Non-pigmented ciliary epithelial cell (primary cell): ENCODE measurements around the gene MYL7.

Source experiments
- DNase-seq: peaks from one replicate; pipeline ENCODE4 v3.0.0-alpha.2; 2010; ENCODE audit warnings: low read depth

MYL7 gene

DNA sequence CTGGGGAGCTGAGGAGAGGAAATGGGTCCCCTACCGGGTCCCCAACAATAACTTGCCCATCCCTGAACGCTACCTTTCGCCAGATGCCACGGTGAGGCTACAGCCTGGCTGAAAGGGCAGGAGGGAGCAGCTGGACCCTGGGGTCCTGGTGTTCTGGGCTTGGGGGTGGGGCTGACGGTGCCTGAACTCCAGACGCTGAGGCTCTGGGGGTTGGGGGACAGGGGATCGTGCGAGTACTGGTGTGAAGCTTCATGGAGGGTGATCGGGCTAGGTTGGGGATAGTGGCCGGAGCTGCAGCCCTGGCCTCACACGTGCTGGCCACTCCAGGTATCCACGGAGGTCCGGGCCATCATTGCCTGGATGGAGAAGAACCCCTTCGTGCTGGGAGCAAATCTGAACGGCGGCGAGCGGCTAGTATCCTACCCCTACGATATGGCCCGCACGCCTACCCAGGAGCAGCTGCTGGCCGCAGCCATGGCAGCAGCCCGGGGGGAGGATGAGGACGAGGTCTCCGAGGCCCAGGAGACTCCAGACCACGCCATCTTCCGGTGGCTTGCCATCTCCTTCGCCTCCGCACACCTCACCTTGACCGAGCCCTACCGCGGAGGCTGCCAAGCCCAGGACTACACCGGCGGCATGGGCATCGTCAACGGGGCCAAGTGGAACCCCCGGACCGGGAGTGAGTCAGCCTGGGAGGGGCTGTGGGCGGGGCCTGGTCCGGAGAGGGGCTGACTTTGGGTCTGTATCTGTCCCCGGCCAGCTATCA is 28.7 kb downstream of the MYL7 start:
- no peak for DNase-seq

DNA sequence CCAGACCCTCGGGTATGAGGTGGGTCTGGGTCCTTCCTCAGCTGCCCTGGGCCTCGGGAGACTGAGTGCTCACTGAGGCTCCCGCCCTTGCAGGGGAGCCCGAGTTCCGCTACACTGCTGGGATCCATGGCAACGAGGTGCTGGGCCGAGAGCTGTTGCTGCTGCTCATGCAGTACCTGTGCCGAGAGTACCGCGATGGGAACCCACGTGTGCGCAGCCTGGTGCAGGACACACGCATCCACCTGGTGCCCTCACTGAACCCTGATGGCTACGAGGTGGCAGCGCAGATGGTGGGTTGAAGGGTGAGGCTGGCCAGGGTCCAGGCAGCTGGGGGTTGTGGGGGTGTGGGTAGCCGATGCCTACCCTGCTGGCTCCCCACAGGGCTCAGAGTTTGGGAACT is 29.4 kb downstream of the MYL7 start:
- no peak for DNase-seq

DNA sequence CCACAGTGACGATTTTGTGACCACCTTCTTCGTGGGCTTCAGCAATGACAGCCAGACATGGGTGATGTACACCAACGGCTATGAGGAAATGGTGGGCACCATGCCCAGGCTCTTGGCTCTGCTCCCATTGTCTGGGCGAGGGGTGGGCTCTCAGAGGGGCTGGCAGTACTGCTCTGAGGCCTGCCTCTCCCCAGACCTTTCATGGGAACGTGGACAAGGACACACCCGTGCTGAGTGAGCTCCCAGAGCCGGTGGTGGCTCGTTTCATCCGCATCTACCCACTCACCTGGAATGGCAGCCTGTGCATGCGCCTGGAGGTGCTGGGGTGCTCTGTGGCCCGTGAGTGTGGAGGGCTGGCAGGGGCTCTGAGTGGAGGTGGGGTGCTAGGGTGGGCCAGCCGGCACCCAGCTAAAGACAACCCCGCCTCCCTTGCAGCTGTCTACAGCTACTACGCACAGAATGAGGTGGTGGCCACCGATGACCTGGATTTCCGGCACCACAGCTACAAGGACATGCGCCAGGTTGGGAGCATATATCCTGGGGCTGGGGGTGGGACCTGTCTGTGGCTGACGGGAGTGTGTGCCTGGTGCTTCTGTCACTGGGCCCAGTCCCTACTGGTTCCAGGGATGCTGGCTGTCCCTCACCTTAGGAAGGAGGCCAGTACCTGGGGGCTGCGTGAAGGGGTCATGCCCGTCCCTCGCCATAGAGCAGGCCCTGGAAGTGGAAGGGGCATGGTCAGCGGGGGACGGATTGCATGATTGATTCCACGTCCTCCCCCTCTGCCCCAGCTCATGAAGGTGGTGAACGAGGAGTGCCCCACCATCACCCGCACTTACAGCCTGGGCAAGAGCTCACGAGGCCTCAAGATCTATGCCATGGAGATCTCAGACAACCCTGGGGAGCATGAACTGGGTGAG is 30.2 kb downstream of the MYL7 start:
- DNase-seq = no peak

DNA sequence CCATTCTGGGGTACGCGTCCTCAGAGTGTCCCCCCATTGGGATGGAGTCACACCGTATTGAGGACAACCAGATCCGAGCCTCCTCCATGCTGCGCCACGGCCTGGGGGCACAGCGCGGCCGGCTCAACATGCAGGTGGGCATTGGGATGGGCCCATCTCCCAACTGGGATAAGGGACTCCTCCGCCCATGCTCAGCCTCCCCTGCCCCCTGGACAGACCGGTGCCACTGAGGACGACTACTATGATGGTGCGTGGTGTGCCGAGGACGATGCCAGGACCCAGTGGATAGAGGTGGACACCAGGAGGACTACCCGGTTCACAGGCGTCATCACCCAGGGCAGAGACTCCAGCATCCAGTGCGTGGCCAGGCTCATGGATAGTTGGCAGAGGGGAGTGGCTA is 31.1 kb downstream of the MYL7 start:
- no peak for DNase-seq

DNA sequence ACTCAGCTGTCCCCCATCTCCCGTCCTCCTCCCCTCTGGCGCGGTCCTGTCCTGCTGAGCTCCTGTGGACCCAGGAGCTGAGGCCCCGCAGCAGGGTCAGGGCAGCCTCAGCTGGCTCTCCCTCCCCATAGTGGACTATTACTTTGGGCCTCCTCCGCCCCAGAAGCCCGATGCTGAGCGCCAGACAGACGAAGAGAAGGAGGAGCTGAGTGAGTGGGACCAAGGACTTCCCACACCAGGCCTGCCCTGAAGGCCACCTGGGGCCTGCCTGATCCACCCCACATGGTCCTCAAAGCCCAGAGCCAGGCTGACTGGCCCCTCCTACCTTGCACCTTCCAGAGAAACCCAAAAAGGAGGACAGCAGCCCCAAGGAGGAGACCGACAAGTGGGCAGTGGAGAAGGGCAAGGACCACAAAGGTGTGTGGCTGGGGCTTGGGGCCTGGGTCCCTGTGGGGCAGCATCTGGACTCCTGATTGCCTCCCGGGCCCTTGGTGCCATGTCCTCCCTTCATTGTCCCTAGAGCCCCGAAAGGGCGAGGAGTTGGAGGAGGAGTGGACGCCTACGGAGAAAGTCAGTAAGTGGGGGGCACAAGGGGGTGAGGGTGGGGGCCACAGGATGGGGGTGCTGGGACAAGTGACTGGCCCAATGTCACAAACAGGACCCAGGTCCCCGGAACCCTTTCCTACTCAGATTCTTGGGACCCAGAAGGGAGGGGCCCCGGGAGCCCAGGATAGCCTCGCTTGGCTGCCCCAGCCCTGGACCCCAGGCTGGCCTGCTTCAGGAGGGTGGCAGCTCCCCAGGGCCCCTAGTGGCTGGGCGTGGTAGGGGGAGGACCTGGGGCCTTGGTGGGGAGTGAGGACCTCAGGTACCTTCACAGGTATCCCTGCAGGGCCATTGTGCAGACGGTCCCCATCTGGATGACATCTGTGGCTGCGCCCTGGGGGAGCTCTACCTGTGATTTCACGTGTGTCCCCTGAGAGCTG is 32.1 kb downstream of the MYL7 start:
- DNase-seq = no peak

DNA sequence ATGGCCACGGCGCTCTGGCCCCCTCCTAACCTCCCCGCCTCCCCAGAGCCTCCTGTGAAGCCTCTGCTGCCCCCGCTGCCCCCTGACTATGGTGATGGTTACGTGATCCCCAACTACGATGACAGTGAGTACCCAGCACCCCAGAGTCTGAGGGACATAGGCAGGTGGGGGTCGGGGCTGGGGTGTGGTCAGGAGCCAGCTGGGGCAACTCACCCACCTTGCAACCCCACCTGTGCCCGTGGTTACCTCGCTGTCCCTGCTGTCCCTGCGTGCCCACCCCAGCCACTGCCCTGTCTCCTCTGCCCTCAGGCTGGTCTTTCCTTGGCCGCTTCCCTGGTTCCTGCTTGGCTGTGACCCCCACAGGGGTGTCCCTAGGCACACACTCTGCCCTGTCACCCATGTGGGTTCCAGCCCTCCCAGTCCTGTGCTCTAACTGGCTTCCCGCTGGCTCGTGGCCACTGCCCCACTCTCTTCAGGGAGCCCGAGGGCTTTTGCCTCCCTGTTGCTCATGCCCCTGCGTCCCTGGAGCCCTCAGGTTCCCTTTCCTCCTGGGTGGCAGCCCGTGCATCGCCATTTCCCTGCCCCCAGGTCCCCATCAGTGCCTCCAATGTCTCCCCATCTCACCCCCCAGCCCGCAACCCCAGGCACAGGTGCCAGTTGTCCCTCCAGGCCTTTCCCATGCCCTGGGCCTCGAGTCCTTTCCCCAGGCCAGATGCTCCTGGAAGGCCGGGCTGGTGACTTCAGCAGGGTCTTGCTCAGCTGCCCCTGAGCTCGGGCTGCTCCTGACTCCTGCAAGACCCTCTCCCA is 33.0 kb downstream of the MYL7 start:
- DNase-seq = no peak

DNA sequence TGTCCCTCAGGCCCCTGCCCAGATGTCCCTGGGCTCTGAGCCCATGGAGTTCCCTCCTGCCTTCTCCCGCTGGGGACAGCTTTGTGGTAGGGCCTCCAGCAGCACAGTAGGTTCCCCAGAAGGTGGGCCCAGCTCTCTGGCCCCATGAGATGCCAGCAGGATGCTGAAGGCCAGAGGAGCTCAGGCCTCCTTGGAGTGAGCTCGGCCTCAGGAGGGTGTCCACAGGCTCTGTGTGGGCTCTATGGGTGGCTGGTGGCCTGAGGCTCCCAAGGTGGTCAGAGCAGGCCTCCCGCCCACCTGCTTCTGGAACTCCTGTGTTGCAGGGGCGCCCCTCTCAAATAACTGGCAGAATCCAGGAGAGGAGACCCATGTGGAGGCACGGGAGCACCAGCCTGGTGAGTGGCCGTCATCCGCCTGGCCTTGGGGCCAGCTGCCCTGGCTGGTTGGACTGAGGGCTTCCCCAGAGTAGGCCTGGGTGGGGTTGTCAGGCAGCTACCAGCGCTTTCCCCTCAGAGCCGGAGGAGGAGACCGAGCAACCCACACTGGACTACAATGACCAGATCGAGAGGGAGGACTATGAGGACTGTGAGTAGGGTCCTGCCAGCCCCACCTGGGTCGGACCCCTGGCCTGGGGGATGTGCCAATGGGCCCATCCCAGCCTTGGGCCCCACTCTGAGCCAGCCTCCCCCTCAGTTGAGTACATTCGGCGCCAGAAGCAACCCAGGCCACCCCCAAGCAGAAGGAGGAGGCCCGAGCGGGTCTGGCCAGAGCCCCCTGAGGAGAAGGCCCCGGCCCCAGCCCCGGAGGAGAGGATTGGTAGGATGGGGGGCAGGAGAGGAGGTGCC is 33.8 kb downstream of the MYL7 start:
- no peak for DNase-seq

DNA sequence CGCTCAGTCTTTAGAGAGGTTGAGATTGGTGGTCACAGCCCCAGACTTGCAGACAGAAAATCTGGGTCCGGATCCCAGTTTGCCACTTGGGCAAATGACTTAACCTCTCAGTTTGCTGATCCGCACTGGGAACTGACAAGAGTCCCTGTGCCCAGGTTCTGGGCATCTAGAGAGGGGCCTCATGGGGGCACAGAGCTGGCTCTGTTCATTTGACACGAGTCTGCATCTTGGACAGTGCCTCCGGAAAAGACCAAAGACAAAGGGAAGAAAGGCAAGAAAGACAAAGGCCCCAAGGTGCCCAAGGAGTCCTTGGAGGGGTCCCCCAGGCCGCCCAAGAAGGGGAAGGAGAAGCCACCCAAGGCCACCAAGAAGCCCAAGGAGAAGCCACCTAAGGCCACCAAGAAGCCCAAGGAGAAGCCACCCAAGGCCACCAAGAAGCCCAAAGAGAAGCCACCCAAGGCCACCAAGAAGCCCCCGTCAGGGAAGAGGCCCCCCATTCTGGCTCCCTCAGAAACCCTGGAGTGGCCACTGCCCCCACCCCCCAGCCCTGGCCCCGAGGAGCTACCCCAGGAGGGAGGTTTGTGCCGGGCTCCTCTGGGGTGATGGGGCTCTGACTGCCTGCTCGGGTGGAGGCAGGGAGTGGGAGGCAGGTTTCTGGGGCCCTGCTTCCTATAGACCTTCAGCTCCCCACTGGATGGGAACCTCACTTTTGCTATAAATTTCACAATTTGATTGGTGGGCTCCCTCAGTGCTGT is 34.6 kb downstream of the MYL7 start:
- no peak for DNase-seq

DNA sequence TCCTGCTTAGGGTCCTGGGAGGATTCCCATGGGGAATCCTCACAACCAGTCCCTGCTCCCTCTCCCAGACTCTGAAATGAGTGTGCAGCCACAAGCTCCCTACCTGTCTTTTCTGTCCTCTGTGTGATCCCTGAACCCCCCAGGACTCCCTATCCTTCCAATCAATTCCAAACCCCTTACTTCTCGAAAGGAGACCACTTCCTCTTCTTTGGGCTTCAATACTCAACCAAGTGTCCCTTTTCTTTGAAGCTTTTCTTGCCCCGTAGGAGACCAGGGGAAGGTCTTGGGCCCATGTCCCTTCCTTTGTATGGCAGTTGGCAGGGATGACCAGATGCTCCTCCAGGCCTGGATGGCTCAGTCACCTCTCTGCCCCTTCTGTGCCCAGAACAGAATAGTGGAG is 35.3 kb downstream of the MYL7 start:
- DNase-seq = no peak

DNA sequence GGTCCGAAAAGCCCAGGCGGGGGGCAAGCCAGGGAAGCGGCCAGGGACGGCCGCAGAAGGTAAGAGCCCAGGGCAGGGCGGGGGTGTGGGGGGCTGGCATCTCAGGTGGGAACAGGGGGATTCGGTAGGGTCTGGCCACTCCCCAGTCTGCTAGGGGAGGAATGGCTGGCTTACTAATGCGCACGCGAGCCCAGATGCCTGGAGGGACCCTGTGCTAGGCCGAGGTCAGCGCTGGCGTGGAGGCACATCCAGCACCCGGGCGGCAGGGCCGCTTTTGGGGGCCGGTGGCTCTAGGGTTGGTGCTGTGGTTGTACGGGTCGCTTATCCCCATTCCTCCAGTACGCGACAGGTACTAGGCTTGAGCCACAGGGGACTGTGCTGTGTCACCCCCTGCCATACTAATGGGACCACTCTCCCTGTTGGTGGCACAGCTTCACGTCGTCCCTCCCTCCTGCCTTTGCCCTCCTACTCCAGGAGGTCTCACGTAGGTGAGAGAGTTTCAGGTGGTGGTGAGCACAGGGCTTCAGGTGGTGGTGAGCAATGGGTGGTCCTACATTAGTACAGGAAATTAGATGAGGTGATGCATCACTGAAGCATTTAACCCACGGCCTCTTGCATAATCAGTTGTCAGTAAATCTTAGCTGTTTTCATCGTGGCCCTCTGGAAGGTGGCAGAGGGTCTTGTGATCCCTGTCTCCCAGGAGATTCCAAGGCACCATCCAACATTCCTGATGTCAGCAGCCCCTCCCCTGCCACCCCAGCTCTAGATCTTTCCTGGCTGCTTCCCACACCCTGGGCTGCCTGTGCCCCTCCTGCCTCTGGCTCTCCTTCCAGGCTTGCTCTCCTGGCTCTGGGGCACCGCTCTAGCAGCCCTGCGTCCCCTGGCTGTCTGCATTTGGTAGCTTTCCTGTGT is 36.0 kb downstream of the MYL7 start:
- no peak for DNase-seq

DNA sequence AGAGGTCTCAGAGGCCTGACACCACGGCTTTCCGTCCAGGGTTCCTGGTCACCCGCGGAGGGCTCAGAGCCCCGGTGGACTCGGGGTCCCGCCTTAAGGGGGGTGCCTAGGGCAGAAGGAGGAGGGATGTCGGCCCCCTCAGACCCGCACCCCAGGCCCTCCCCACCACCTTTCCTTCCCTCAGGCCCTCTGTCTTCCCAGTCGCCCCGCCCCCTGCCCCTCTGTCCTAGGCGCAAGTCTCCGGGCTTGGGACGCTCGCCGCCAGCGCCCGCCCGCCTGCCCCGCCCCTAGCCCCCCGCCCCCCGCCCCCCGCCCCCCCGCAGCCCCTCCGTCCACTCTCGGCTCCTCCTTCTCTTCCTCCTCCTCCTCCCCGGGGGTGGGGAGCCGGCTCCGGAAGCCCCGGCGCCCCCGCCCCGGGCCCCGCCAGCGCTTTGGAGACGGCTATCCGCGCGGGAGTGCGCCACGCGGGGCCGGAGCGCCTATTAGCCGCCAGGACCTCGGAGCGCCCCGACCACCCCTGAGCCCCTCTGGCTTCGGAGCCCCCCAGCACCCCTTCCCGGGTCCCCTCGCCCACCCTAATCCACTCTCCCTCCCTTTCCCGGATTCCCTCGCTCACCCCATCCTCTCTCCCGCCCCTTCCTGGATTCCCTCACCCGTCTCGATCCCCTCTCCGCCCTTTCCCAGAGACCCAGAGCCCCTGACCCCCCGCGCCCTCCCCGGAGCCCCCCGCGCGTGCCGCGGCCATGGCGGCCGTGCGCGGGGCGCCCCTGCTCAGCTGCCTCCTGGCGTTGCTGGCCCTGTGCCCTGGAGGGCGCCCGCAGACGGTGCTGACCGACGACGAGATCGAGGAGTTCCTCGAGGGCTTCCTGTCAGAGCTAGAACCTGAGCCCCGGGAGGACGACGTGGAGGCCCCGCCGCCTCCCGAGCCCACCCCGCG is 36.9 kb downstream of the MYL7 start, which contains the start of gene AEBP1:
Gene AEBP1, plus strand, starts transcription at position 423 of the 937 bp plus-strand sequence. Its CDS starts 321 bp downstream, at position 744.
- DNase-seq = no peak

DNA sequence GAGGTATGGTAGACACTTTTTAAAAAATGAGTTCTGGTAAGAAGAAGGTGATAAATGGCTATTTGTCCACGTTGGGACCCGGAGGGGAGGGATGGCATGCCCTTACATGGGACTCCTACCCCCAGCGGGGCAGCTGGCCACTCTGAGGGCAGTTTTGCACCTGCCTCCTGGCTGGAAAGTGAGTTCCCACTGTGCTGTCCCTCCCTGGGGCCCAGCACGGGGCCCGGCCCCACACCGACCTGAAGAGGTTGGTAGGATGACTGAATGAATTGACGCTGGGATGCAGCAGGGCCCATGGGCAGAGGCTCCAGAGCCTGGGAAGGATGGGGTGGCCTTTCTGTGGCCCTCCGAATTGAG is 37.6 kb downstream of the MYL7 start:
- no peak for DNase-seq

DNA sequence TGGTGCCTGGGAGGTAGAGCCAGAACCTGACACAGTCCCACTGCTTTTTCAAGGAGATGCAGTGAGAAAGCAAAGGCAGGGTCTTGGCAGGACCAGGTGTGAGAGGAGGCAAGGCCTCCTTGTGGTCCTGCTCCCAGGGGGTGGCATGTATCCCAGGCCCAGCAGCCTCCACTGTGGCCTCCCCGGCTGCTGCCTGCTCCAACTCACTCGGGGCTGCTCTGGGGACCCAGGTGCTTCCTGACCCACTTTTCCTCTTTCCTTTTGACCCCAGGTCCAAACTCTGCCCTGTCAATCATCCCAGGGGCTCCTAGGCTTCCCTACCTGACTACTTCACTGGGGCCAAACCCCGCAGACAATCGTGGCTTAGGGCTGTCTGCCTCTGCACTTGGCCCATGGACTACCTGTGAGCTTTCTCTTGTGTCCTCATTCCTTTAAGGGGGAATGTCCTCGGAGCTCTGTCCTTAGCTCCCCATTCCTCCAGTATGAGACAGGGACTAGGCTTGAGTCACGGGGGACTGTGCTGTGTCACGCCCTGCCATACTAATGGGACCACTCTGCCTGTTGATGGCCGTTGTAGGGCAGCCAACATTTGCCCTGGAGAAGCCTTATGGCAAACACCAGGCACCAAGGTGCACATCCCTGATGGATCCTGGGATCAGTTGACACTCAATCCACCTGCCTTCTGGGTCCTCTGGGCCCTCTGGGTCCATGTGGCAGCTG is 38.1 kb downstream of the MYL7 start:
- DNase-seq = no peak

DNA sequence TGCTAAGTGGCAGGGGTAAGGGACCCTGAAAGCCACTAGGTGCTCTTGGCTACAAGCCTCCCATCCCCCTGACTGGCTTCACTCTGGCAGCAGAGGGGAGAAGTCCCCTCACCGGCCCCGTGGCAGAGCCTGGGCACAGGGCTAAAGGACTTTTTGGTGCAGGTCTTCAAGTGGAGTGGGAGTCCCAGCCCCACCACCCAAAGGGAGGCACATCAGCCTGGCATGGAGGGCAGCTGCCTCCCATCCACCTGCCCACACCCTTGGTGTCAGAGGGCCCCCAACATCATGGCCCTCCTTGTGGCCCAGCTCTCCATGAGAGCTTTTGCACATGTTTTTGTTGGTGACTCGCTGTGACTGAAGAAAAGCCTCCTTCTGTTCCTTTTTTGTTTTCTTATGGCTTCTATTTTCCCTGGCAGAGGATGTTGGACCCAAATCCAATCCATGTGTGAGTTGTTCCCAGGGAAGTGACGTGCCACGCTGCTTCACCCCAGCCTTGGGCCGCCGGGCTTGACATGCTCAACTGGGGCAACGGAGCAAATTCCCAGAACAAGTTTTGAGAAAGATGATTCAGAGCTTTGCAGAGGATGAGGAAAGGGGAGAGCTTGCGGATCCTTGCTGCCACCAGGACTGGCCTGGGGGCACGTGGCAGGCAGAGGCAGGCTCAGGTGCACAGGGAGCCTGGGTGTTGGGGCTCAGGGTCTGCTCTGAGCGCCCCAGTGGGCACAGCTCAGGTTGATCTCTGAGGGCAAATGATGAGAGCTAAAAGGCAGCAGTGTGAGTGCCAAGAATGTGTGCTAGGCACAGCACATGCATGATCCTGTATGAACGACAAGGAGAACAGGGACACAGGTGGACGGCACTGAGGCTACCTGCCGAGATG is 38.9 kb downstream of the MYL7 start:
- DNase-seq = no peak

DNA sequence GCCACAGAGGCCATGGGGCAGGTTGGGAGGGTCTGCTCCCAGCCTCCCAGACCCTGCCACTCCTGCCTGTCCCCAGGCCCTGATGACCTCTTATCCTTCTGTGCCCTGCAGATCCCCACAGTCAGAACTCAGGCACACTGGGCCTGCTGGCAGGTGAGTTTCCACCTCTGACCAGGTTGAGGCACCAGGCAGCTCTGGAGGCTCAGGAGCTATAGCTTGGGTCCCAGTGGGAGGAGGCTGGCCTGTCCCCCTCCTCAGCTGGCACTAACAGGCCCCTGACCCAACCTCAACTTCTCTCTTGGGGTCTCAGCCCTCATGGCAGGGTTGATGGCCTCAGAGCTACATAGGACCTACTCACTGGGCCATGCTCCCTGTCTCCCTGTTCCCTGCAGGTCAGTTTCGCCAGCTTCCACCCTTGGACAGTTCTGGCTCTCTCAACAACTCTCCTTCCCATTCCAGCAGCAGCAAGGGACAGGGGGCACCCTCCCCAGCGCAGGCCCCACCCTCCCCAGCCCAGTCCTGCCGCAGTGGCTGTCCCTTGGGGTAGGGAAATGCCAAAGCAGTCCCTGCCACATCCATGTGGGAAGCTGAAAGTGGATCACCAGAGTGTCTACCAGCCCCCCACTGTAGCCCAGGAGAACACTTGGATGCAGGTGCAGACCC is 39.7 kb downstream of the MYL7 start:
- no peak for DNase-seq
